ENCODE data around the gene WDR62. TPM values are rescaled to one million over a fixed set of nuclear protein-coding genes. Genes with fewer than 3 reads are reported as not detected.

Gene WDR62
- 10 to 100 TPM; 23.7 to 26.4 TPM for total RNA-seq

DNA sequence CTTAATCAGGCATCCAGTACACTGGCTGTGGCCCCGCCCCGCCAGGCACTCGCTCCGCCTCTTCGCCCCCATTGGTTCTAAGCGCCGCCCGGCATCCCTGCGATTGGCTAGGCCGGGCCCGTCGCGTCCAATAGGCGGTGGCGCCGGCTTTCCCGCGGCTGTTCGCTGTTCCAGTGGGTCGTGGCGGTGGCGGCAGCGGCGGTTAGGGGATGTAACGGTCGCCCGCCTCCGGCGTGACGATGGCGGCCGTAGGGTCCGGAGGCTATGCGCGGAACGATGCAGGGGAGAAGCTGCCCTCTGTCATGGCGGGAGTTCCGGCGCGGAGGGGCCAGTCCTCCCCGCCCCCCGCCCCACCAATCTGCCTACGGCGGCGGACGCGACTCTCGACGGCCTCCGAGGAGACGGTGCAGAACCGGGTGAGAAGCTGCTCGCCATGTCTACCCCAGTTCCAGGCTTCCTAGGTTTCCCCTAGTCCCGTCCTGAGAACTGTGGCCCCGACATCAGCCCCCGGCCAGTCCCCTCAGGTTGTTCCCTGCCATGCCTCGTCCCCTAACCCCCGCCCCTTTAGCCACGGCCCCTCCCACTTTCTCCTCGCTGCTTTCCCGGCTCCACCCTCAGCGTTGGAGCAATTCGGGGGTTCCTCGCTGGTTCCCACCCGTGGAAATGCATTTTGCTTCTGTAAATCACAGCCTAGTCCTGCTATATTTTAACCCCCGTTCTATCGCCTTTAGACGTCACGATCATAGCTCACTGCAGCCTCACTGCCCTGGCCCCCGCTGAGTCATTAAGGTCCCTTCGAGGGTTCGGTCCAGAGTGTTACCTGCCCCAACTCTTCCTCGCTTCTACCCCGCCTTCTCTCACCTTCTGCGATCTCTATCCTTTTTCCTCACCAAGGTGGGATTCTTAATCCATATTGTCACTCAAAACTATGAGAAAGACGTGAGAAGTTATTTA lies at the start of gene WDR62:
TSS of gene WDR62 (plus strand) at position 165 of the 954 bp plus-strand sequence. CDS start at position 240, 75 bp downstream.

DNA sequence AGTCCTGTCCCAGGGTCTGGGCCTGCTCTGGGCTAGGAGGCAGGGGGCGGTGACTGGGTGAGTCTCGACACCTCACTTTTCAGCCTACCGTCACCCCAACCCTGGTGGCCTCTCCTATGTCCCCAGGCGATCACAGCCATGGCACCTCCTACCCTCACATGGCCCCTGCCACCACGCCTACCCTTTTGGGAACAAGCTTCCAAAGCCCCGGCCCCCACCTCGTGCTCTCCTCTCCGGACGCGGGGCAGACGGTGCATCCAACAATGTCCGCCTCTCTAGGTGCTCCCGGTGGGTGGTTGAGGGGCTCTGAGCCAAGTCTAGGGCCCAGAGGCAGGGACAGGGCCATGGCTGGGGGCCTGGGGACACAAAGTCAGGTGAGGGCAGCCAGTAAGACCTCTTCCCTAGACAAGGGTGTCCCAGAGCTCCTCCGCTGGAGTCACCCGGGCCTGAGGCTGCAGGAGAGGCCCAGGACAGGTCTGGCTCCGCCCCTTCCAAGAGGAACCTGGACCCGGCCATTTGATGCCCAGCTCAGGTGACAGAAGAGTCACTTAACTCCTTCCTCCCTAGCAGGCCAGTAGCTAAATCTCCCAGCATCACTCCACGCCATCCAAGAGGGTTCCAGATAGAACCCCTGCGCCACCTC lies 46.2 kb upstream of the WDR62 start, which contains the start of gene SYNE4:
TSS of gene SYNE4 (minus strand) at position 478 of the 643 bp plus-strand sequence. CDS start at position 346, 132 bp downstream.

DNA sequence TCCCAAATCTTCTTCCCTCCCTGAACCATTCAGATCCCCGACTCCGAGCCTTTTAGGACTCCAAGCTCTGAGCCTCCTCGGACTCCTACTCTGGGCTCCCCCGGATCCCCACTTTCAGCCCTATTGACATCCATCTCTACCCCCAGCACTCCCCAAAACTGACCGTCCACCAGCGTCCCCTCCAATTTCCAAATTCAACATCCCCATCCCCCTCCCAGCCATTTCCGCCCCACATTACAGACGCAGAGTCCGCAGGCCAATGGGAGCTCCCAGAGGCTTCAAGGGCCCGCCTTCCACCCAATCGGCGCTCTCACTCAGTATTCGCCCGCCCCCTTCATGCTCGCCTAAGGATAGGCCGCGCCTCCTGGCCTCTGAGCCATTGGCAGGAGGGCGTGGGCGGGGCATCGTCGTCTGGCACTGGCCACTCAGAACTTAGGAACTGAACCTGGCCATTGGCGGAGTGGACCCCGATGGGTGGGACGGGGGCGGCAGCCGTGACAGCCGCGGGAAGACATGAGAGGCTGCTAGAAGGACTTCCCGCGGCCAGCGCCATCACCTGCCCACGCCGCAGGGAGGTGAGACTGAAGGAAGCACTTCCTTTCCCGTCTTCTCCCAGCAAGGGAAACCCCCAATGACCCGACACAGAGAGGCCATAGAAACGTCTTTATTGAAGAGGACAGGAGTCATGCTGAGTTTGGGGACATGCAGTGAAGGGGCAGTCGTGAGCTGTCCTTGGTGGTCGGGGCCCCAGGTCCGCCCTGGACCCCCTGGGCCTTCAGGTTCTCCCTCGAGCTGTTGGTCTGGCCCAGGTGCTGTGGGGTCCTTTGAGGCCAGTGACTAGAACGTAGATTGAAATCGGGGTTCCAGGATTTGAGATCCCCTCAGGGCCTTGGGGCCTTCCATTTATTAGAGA lies 40.4 kb upstream of the WDR62 start, which contains the start of gene ALKBH6:
TSS of gene ALKBH6 (minus strand) at position 202 of the 913 bp plus-strand sequence. CDS start 816 bp downstream, outside the sequence.

DNA sequence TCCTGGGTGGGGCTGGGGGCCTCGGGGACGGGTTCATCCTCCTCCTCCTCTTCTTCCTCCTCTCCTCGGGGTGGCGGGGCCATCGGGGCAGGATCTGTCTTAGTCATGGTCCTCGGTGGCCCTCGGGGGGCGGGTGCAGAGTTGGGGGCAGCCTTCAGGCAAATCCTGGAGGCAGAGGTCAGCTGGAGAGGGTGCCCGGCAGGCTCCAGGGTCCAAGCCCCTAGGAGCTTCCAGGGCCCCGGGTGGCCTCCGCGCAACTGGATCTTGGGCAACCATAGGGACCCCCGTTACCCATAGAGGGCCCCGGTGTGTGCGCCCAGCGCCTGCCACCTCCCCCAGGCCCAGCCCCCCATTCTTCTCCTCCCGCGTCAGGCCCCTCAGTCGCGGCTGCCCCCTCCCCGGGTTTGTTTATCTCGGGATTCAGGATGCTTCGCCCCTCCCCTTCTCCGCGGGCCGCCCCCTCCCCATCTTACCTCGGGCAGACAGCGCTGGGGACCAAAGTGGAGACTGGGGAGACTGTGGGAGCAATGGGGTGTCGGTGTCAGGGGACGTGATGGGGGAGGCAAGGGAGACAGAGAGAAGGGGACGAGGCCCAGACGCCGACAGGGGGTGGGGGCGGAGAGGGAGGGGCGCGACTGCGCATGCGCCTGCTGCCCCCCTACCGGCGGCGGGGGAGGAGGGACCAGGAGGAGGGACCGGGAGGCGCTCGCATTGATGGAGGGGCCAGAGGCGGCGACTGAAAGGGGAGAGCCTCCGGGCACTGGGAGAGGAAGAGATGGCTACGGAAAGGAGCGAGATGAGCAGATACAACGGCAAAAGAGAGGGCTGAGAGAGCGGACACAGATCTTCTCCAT lies 22.2 kb upstream of the WDR62 start, which contains the start of gene CLIP3:
TSS of gene CLIP3 (minus strand) at position 623 of the 854 bp plus-strand sequence. CDS start at position 107, 516 bp downstream.

DNA sequence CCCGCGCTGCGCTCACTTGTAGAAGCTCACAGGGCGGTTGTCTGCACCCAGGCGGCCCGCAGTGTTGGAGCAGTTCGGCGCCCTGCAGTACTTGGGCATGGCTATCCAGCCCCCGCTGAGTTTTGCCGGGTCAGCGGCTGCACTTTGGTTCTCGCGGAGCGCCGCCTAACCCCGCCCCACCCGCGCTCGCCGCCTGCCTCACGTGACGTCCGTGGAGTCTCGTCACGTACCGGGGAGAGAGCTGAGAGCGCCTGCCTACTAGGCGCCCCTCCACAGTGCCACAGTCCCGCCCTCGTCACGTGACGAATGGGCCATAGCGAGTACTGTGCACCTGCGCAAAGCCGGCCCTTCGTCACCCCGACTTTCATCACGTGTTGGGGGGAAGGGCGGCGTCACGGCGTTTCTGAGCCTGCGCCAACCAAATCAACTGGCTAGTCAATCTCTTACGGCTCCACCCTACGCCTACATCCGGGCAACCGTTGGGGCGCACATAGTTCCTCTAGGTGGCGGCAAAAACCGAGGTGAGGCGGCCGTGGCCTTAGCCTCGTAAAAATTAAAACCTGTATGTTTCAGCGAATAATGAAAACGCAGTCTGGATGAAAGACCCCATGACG lies 471 bp upstream of the WDR62 start, which contains the start of gene THAP8:
TSS of gene THAP8 (minus strand) at position 167 of the 614 bp plus-strand sequence. CDS start at position 99, 68 bp downstream.

DNA sequence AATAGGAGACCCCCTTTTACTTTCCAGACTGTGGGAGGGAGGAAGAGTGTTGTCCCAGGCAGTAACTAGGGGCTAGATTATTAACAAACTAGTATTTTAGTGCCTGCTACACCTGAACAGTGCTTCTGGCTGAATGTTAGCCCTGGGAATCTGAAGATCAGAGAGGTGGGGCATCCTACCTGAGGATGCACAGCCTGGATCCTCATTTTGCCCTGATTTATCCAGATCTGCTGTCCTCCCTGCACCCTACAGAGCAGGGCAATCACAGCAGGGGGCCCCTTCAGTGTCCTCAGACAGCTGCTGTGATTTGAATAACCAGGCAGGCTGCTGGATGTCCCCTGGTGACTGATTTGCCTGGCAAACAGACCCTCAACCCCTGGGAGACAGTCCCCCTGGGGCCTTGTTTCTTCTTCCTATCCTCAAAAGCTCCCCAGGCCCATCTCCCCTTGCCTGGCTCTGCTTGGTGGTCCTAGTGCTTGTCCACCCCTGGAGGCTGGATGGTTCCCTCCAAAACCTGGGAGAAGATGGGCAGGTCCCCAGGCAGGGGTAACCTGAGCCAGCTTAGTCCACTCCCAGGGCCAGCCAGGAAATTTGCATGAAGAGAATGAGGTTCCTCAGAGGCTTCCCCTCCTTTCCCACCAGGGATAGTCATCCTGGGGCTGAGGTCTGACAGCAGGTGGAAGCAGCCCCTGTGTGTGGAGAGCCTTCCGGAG lies 55.9 kb downstream of the WDR62 start, which contains the start of gene OVOL3:
TSS of gene OVOL3 (plus strand) at position 657 of the 713 bp plus-strand sequence. CDS start 60 bp downstream, outside the sequence.

DNA sequence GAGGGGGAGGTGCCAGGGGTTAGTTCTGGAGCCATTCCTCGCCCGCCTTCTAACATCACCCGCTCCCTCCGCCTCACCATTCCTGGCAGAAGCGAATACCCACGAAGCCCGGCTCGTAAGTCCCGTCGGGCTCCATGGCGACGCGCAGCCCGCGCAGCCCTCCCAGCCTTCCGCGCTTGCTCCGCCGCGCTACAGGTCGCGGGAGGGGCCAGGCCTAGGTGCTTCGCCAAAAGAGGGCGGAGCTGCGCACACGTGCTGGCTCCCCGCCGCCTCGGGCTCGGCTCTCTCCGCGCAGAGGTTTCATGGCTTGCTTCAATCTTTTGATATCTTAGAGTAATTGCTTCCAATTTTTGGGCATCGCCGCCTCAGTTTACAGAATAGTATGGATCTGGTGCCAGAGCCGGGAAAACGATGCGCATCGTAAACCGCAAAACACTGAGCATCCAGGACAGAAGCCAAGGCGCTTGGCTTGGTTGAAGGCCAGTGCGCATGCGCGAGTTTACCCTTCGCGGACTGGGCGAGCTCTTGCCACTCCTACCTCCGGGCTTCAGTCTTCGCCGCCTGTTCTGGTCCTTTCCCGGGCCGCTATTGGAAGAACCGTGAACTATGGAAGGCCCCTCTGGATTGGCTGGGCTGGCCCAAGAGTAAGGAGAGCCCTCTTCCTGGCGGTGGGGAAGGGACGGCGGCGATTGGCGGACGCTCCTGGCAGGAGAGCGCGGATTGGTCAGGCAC lies 60.2 kb downstream of the WDR62 start, which contains the start of gene POLR2I:
TSS of gene POLR2I (minus strand) at position 155 of the 732 bp plus-strand sequence. CDS start at position 136, 19 bp downstream.

DNA sequence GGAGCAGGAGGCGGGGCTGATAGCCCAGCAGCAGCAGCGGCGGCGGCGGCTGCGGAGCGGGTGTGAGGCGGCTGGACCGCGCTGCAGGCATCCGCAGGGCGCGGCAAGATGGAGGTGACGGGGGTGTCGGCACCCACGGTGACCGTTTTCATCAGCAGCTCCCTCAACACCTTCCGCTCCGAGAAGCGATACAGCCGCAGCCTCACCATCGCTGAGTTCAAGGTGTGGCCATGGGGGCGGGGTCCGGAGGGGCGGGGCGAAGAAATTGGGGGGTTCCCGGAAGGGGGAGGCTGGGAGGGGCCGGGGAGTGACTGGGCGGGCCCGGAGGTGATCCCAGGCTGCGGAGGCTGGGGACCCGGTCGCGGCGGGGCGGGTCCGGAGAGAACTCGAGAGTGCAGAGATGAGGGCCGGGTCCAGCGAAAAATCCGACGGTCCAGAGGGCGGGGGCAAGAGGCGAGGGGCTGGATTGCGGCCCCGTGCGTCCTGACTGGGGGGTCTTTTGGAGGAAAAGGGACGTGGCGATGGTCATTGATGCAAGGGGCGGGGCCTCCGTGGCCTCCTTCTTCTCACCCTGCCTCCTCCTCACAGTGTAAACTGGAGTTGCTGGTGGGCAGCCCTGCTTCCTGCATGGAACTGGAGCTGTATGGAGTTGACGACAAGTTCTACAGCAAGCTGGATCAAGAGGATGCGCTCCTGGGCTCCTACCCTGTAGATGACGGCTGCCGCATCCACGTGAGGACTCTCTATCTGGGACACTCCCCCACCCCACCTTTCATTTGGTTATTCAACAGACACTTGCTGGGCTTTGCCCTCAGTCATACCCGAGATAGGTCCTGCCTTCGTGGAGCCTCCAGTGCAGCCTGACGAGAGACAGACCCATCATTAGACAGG lies 61.0 kb downstream of the WDR62 start, which contains the start of gene TBCB:
TSS of gene TBCB (plus strand) at position 16 of the 891 bp plus-strand sequence. CDS start at position 109, 93 bp downstream.

DNA sequence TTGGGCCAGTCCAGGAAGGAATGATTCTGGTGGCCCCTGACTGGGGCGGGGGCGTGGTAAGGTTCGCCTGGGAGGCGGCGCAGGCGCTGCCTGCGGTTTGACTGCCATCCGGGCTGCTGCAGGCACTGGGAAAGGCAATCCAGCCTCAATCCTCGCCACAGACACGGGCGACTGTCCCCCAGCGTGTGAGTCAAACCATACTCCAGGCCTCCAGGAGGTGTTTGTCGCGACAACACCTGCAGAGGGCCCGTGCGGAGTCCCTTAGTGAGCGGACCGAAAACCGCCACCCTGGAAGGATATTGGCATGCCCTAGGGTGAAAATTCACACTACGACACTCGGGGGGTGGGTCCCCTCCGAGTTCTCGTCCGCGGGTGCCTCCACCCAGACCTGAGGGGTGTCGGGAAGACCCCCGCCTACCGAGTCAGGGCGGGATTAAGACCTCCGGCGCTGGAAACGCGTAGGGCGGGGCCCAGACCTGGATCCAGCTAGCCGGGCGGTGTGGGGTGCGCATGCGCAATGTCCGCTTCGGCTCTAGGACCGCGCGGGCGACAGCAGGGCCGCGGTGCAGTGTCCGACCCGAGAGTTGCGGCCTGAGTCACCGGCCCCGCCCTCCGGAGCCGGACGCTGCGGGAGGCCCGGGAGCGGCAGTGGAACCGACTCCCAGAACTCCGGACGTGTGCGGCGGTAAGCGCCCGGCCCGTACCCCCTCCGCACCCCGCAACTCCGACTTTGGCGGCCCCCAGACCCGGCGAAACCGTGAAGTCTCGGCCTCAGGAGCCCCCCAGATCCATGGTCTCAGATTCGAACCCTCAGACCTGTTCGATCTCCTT lies 85.0 kb downstream of the WDR62 start, which contains the start of gene CAPNS1:
TSS of gene CAPNS1 (plus strand) at position 594 of the 831 bp plus-strand sequence. CDS start 946 bp downstream, outside the sequence.

DNA sequence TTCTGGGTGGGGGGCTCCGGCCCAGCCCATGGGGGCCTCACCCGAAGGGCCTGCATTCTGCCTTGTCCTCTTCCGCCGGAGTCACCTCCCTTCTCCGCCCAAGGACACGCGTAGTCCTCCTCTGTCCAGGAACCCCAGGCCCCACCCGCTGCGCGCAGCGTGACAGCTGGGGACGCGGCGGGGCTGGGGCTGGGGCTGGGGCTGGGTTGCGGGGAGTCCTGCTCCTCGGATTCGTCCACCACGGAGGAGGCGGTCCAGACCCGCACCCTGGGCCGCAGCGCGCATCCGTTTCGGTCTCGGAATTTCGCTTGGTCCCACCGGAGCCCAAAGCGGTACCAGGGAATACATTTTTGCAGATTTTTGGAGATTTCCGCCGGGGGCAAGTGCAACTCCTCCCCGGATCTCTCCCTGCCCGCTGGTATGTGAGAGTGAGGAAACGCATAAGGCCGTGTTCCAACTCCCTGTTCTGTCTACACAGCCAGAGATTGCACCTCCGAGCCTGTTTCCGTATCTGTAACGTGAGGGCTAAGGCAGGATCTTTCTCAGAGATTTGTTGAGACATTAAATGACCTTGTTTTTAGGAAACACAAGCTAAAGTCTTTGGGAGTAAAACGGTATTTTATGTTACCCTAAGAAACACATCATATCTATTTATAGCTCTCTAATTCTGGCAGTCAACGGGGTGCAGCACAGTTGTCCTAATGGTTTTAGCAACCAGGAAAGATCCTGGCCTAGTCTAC lies 97.8 kb downstream of the WDR62 start, which contains the start of gene COX7A1:
TSS of gene COX7A1 (minus strand) at position 96 of the 740 bp plus-strand sequence. CDS start at position 56, 40 bp downstream.

Other genes with a start within 250 kb of the WDR62 start
- not detected for gene PRODH2, start 242.1 kb upstream of the WDR62 start, total RNA-seq
- gene NPHS1, start 202.4 kb upstream of the WDR62 start, total RNA-seq: not detected
- gene KIRREL2, start 198.0 kb upstream of the WDR62 start, total RNA-seq: under 1 TPM; 0.30 to 0.63 TPM
- 1 to 10 TPM in 1 of 2 experiments, under 1 TPM in 1; 0.30 to 1.2 TPM for gene APLP1, start 186.3 kb upstream of the WDR62 start, total RNA-seq
- 10 to 100 TPM; 35.6 to 42.9 TPM for gene NFKBID, start 154.4 kb upstream of the WDR62 start, total RNA-seq
- gene HCST, start 152.4 kb upstream of the WDR62 start, total RNA-seq: 100 to 1,000 TPM; 195 to 204 TPM
- gene TYROBP, start 146.6 kb upstream of the WDR62 start, total RNA-seq: under 1 TPM in 1 of 2 experiments, not detected in 1; 0.43 TPM
- 10 to 100 TPM; 12.4 to 13.0 TPM for gene LRFN3, start 118.5 kb upstream of the WDR62 start, total RNA-seq
- gene SDHAF1, start 59.7 kb upstream of the WDR62 start, total RNA-seq: 10 to 100 TPM; 17.4 to 19.6 TPM
- 1 to 10 TPM; 1.6 to 2.0 TPM for gene SYNE4, start 46.1 kb upstream of the WDR62 start, total RNA-seq
- 10 to 100 TPM; 42.1 to 44.0 TPM for gene ALKBH6, start 40.7 kb upstream of the WDR62 start, total RNA-seq
- 1 to 10 TPM; 1.5 TPM for gene CLIP3, start 22.0 kb upstream of the WDR62 start, total RNA-seq
- 1 to 10 TPM; 5.7 to 6.4 TPM for gene THAP8, start 612 bp upstream of the WDR62 start, total RNA-seq
- not detected for gene OVOL3, start 56.2 kb downstream of the WDR62 start, total RNA-seq
- gene POLR2I, start 60.0 kb downstream of the WDR62 start, total RNA-seq: 10 to 100 TPM; 48.1 to 48.4 TPM
- 100 to 1,000 TPM; 164 to 169 TPM for gene TBCB, start 60.6 kb downstream of the WDR62 start, total RNA-seq
- gene CAPNS1, start 85.2 kb downstream of the WDR62 start, total RNA-seq: 100 to 1,000 TPM; 423 to 425 TPM
- not detected for gene COX7A1, start 97.5 kb downstream of the WDR62 start, total RNA-seq
- 1 to 10 TPM; 3.8 to 4.5 TPM for gene ZNF565, start 159.8 kb downstream of the WDR62 start, total RNA-seq
- gene ZNF146, start 160.2 kb downstream of the WDR62 start, total RNA-seq: 10 to 100 TPM; 63.6 to 66.9 TPM

Measured in activated naive CD4-positive, alpha-beta T cell treated with anti-CD3 and anti-CD28 coated beads, Interleukin-2, amount 10 ng/mL, durations not matched to agents 5 hours and 36 hours (primary cell).